ENCODE data around the gene CHST4. TPM values are rescaled to one million over a fixed set of nuclear protein-coding genes. Genes with fewer than 3 reads are reported as not detected.

CHST4 gene
- total and polyA plus RNA-seq, 3 experiments from 2014 or later, result not detected

GRCh38 chr16:71490361-71490760, 35.9 kb upstream of the CHST4 start:
- H3K4me3 ChIP-seq (ENCODE audit: low read length), result no peak overlapping the region
- H3K4me1 ChIP-seq (ENCODE audit: insufficient read depth, low read length), result no peaks in the 10 kb centered on the region
- no peaks in the 10 kb centered on the region for H3K9me3 ChIP-seq (ENCODE audit: low read length)
- Mint-ChIP-seq H3K36me3 (no peaks in the 10 kb centered on the region), H3K27me3 (peaks cover 5 to 6% of the 10 kb centered on the region in 2 donors), H3K4me3 (no peak overlapping the region), H3K4me1 (no peaks in the 10 kb centered on the region), H3K27ac (no peak overlapping the region), H3K9me3 (no peaks in the 10 kb centered on the region)
- no peak for DNase-seq
- CTCF ChIA-PET, result interaction anchor here (1.6 kb wide), 1 partner anchor 78 kb away, joined by 4 read pairs; no protein-coding TSS in a partner anchor
- H3K36me3 ChIP-seq (ENCODE audit: insufficient read depth, low read length), result no peaks in the 10 kb centered on the region
- H3K27me3 ChIP-seq (ENCODE audit: insufficient read depth, low read length, poor library complexity, severe bottlenecking), result no peaks in the 10 kb centered on the region
- H3K27ac ChIP-seq (ENCODE audit: low read depth, low read length), result no peak overlapping the region
- POLR2A ChIA-PET, result no interaction called here

- no peaks in the 10 kb centered on the region for H3K36me3 ChIP-seq (ENCODE audit: insufficient read depth, low read length)
- no peak overlapping the region for H3K4me3 ChIP-seq (ENCODE audit: low read length)
- ChIA-PET CTCF (interaction anchor here (1.6 kb wide), 1 partner anchor 78 kb away, joined by 4 read pairs; no protein-coding TSS in a partner anchor), POLR2A (no interaction called here)
- Mint-ChIP-seq H3K27me3 (peaks cover 5 to 6% of the 10 kb centered on the region in 2 donors), H3K4me3 (no peak overlapping the region), H3K4me1 (no peaks in the 10 kb centered on the region), H3K9me3 (no peaks in the 10 kb centered on the region), H3K27ac (no peak overlapping the region), H3K36me3 (no peaks in the 10 kb centered on the region)
- no peaks in the 10 kb centered on the region for H3K9me3 ChIP-seq (ENCODE audit: low read length)
- H3K4me1 ChIP-seq (ENCODE audit: insufficient read depth, low read length), result no peaks in the 10 kb centered on the region
- peak overlapping the region; percentile 32 for H3K27ac ChIP-seq (ENCODE audit: low read depth, low read length)
- DNase-seq, result no peak
- H3K27me3 ChIP-seq (ENCODE audit: insufficient read depth, low read length, poor library complexity, severe bottlenecking), result no peaks in the 10 kb centered on the region
Measured at GRCh38 chr16:71491054-71491453, 35.2 kb upstream of the CHST4 start.

GRCh38 chr16:71492786-71493185, 33.4 kb upstream of the CHST4 start:
- no peaks in the 10 kb centered on the region for H3K4me1 ChIP-seq (ENCODE audit: insufficient read depth, low read length)
- Mint-ChIP-seq H3K4me1 (no peaks in the 10 kb centered on the region), H3K27ac (peak overlapping the region in 1 of 8 donors; percentile 74), H3K9me3 (no peaks in the 10 kb centered on the region), H3K27me3 (peaks cover 4 to 6% of the 10 kb centered on the region in 2 donors), H3K36me3 (no peaks in the 10 kb centered on the region), H3K4me3 (no peak overlapping the region)
- no peak overlapping the region for H3K4me3 ChIP-seq (ENCODE audit: low read length)
- POLR2A ChIA-PET, result no interaction called here
- no peaks in the 10 kb centered on the region for H3K36me3 ChIP-seq (ENCODE audit: insufficient read depth, low read length)
- DNase-seq, result no peak
- H3K9me3 ChIP-seq (ENCODE audit: low read length), result no peaks in the 10 kb centered on the region
- peak overlapping the region; percentile 12 for H3K27ac ChIP-seq (ENCODE audit: low read depth, low read length)
- CTCF ChIA-PET, result no interaction called here
- no peaks in the 10 kb centered on the region for H3K27me3 ChIP-seq (ENCODE audit: insufficient read depth, low read length, poor library complexity, severe bottlenecking)

GRCh38 chr16:71493213-71493612, 33.0 kb upstream of the CHST4 start:
- no peak for DNase-seq
- no peaks in the 10 kb centered on the region for H3K27me3 ChIP-seq (ENCODE audit: insufficient read depth, low read length, poor library complexity, severe bottlenecking)
- no peaks in the 10 kb centered on the region for H3K36me3 ChIP-seq (ENCODE audit: insufficient read depth, low read length)
- no peaks in the 10 kb centered on the region for H3K4me1 Mint-ChIP-seq
- H3K36me3 Mint-ChIP-seq, result no peaks in the 10 kb centered on the region
- no peaks in the 10 kb centered on the region for H3K4me1 ChIP-seq (ENCODE audit: insufficient read depth, low read length)
- H3K9me3 ChIP-seq (ENCODE audit: low read length), result no peaks in the 10 kb centered on the region
- peaks cover 6 to 7% of the 10 kb centered on the region in 2 donors for H3K27me3 Mint-ChIP-seq
- no peaks in the 10 kb centered on the region for H3K9me3 Mint-ChIP-seq
- no peak overlapping the region for H3K4me3 Mint-ChIP-seq
- no peak overlapping the region for H3K4me3 ChIP-seq (ENCODE audit: low read length)
- peak overlapping the region in 1 of 8 donors; percentile 74 for H3K27ac Mint-ChIP-seq
- no peak overlapping the region for H3K27ac ChIP-seq (ENCODE audit: low read depth, low read length)
- CTCF ChIA-PET, result no interaction called here
- POLR2A ChIA-PET, result no interaction called here

GRCh38 chr16:71498031-71498430, 28.2 kb upstream of the CHST4 start:
- H3K9me3 ChIP-seq (ENCODE audit: low read length), result no peaks in the 10 kb centered on the region
- peaks cover 3 to 10% of the 10 kb centered on the region in 2 donors for H3K27me3 Mint-ChIP-seq
- CTCF ChIA-PET, result interaction anchor here (1.3 to 5.6 kb wide), 3 partner anchors 75 to 113 kb away, joined by 5 to 68 read pairs (median 11); no protein-coding TSS in a partner anchor
- DNase-seq, result no peak
- no peak overlapping the region for H3K27ac ChIP-seq (ENCODE audit: low read depth, low read length)
- no peaks in the 10 kb centered on the region for H3K36me3 ChIP-seq (ENCODE audit: insufficient read depth, low read length)
- no peak overlapping the region for H3K4me3 ChIP-seq (ENCODE audit: low read length)
- no peaks in the 10 kb centered on the region for H3K27me3 ChIP-seq (ENCODE audit: insufficient read depth, low read length, poor library complexity, severe bottlenecking)
- H3K4me1 ChIP-seq (ENCODE audit: insufficient read depth, low read length), result no peaks in the 10 kb centered on the region
- no peak overlapping the region for H3K4me3 Mint-ChIP-seq
- no peak overlapping the region for H3K27ac Mint-ChIP-seq
- H3K36me3 Mint-ChIP-seq, result no peaks in the 10 kb centered on the region
- H3K4me1 Mint-ChIP-seq, result no peaks in the 10 kb centered on the region
- H3K9me3 Mint-ChIP-seq, result no peaks in the 10 kb centered on the region
- POLR2A ChIA-PET, result no interaction called here

- Mint-ChIP-seq H3K9me3 (no peaks in the 10 kb centered on the region), H3K4me3 (no peak overlapping the region), H3K27me3 (peaks cover 3 to 13% of the 10 kb centered on the region in 2 donors), H3K4me1 (no peaks in the 10 kb centered on the region), H3K36me3 (no peaks in the 10 kb centered on the region), H3K27ac (no peak overlapping the region)
- ChIA-PET CTCF (interaction anchor here (0.9 to 5.6 kb wide), 15 partner anchors 9 to 111 kb away, joined by 3 to 68 read pairs (median 3); no protein-coding TSS in a partner anchor), POLR2A (no interaction called here)
- no peaks in the 10 kb centered on the region for H3K9me3 ChIP-seq (ENCODE audit: low read length)
- H3K4me1 ChIP-seq (ENCODE audit: insufficient read depth, low read length), result no peaks in the 10 kb centered on the region
- H3K4me3 ChIP-seq (ENCODE audit: low read length), result no peak overlapping the region
- no peak overlapping the region for H3K27ac ChIP-seq (ENCODE audit: low read depth, low read length)
- no peaks in the 10 kb centered on the region for H3K36me3 ChIP-seq (ENCODE audit: insufficient read depth, low read length)
- H3K27me3 ChIP-seq (ENCODE audit: insufficient read depth, low read length, poor library complexity, severe bottlenecking), result no peaks in the 10 kb centered on the region
- DNase-seq, result peak in 4 of 5 donors; percentile 17 to 54 (median 46)
Measured at GRCh38 chr16:71499775-71500364, 26.4 kb upstream of the CHST4 start.

- H3K36me3 ChIP-seq (ENCODE audit: insufficient read depth, low read length), result no peaks in the 10 kb centered on the region
- H3K4me1 Mint-ChIP-seq, result no peaks in the 10 kb centered on the region
- no peaks in the 10 kb centered on the region for H3K4me1 ChIP-seq (ENCODE audit: insufficient read depth, low read length)
- no peak overlapping the region for H3K27ac ChIP-seq (ENCODE audit: low read depth, low read length)
- peak overlapping the region in 1 of 8 donors; percentile 32 for H3K27ac Mint-ChIP-seq
- ChIA-PET CTCF (interaction anchor here (1.1 to 5.6 kb wide), 6 partner anchors 21 to 110 kb away, joined by 3 to 68 read pairs (median 4); no protein-coding TSS in a partner anchor), POLR2A (interaction anchor here (0.5 kb wide), 1 partner anchor 93 kb away, joined by 6 read pairs; no protein-coding TSS in a partner anchor)
- H3K9me3 Mint-ChIP-seq, result no peaks in the 10 kb centered on the region
- H3K4me3 ChIP-seq (ENCODE audit: low read length), result no peak overlapping the region
- H3K4me3 Mint-ChIP-seq, result no peak overlapping the region
- no peaks in the 10 kb centered on the region for H3K9me3 ChIP-seq (ENCODE audit: low read length)
- DNase-seq, result no peak
- peaks cover 3 to 13% of the 10 kb centered on the region in 2 donors for H3K27me3 Mint-ChIP-seq
- no peaks in the 10 kb centered on the region for H3K36me3 Mint-ChIP-seq
- H3K27me3 ChIP-seq (ENCODE audit: insufficient read depth, low read length, poor library complexity, severe bottlenecking), result no peaks in the 10 kb centered on the region
Measured at GRCh38 chr16:71500964-71501363, 25.3 kb upstream of the CHST4 start.

GRCh38 chr16:71501547-71501946, 24.7 kb upstream of the CHST4 start:
- no peak overlapping the region for H3K4me3 Mint-ChIP-seq
- H3K27me3 Mint-ChIP-seq, result peaks cover 3 to 13% of the 10 kb centered on the region in 2 donors
- H3K27ac Mint-ChIP-seq, result no peak overlapping the region
- H3K9me3 Mint-ChIP-seq, result no peaks in the 10 kb centered on the region
- Histone ChIP-seq H3K4me3 (ENCODE audit: low read length) (no peak overlapping the region), H3K4me1 (ENCODE audit: insufficient read depth, low read length) (no peaks in the 10 kb centered on the region), H3K36me3 (ENCODE audit: insufficient read depth, low read length) (no peaks in the 10 kb centered on the region), H3K27me3 (ENCODE audit: insufficient read depth, low read length, poor library complexity, severe bottlenecking) (no peaks in the 10 kb centered on the region), H3K9me3 (ENCODE audit: low read length) (no peaks in the 10 kb centered on the region), H3K27ac (ENCODE audit: low read depth, low read length) (no peak overlapping the region)
- H3K36me3 Mint-ChIP-seq, result no peaks in the 10 kb centered on the region
- no peaks in the 10 kb centered on the region for H3K4me1 Mint-ChIP-seq
- CTCF ChIA-PET, result interaction anchor here (1.2 to 5.6 kb wide), 3 partner anchors 22 to 89 kb away, joined by 3 to 68 read pairs (median 3); no protein-coding TSS in a partner anchor
- DNase-seq, result no peak
- POLR2A ChIA-PET, result interaction anchor here (0.5 kb wide), 1 partner anchor 94 kb away, joined by 6 read pairs; no protein-coding TSS in a partner anchor
